Measurements from ENCODE around the gene HSP90AA1. TPM values are rescaled to one million over a fixed set of nuclear protein-coding genes. Genes with fewer than 3 reads are reported as not detected.

The HSP90AA1 gene
- total RNA-seq, 2 donors from 2014 or later = 357 to 1,349 TPM

DNA sequence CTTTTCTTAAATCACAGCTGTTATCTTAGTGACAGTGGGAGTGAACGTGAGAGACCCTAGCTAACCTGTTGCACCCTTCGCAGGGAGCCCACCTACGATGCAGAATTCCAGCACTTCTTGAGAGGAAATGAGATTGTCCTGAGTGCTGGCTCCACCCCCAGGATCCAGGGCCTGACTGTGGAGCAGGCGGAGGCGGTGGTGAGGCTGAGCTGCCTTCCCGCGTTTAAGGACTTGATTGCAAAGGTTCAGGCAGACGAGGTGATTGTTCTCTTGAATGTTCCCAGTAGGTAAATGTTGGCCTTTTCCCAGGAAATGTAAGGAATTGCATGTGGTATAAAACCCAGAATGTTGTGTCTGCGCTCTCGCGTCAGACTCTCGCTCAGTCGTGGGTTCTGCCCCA, 46.7 kb downstream of the HSP90AA1 start:
- Histone ChIP-seq H3K27ac (no peak overlapping the region), H3K27me3 (no peaks in the 10 kb centered on the region), H3K4me1 (no peaks in the 10 kb centered on the region), H3K4me3 (no peak overlapping the region), H3K9ac (ENCODE audit: low read depth in 2 of 2, low read length in 2 of 2) (no peak overlapping the region), H3K36me3 (peaks cover 61% of the 10 kb centered on the region), H3K9me3 (no peaks in the 10 kb centered on the region)
- TF ChIP-seq, protein P1, sequence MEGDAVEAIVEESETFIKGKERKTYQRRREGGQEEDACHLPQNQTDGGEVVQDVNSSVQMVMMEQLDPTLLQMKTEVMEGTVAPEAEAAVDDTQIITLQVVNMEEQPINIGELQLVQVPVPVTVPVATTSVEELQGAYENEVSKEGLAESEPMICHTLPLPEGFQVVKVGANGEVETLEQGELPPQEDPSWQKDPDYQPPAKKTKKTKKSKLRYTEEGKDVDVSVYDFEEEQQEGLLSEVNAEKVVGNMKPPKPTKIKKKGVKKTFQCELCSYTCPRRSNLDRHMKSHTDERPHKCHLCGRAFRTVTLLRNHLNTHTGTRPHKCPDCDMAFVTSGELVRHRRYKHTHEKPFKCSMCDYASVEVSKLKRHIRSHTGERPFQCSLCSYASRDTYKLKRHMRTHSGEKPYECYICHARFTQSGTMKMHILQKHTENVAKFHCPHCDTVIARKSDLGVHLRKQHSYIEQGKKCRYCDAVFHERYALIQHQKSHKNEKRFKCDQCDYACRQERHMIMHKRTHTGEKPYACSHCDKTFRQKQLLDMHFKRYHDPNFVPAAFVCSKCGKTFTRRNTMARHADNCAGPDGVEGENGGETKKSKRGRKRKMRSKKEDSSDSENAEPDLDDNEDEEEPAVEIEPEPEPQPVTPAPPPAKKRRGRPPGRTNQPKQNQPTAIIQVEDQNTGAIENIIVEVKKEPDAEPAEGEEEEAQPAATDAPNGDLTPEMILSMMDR (IDR thresholded peaks at IDR 0.05) = no peak
- DNase-seq = no peak
- intact Hi-C loops (cut with DNase I) = no loop called here

DNA sequence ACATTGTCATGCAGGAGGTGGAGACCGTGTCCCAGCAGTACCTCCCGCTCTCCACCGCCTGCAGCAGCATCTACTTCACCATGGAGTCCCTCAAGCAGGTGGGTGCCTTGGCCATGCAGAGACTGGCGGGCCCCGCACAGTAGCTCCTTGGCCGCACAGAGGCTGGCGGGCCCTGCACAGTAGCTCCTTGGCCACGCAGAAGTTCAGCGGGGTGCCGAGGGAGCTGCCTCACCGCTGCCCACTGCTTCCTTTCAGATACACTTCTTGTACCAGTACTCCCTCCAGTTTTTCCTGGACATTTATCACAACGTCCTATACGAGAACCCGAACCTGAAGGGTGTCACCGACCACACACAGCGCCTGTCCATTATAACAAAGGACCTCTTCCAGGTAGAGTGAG, 47.7 kb downstream of the HSP90AA1 start:
- Histone ChIP-seq H3K9me3 (no peaks in the 10 kb centered on the region), H3K4me1 (no peaks in the 10 kb centered on the region), H3K27me3 (no peaks in the 10 kb centered on the region), H3K27ac (no peak overlapping the region), H3K36me3 (peaks cover 59% of the 10 kb centered on the region), H3K4me3 (no peak overlapping the region), H3K9ac (ENCODE audit: low read depth in 2 of 2, low read length in 2 of 2) (no peak overlapping the region)
- TF ChIP-seq, protein P1 (IDR thresholded peaks at IDR 0.05) = no peak
- intact Hi-C loops (cut with DNase I) = no loop called here
- no peak for DNase-seq

DNA sequence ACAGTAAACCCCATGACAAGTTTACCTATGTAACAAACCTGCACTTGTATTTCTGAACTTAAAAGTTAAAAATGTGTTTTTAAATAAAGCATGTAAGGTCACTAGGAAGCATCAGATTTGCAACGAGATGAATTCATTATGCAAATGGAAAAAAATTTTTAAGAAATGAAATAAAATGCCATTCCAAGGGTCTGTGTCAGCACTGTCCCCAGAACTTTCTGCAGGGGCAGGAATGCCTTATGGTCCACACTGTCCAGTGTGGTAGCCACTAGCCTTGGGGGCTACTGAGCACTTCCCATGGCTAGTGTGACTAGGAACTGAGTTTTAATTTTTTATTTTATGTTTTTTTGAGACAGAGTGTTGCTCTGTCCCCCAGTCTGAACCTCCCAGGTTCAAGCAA, 49.2 kb downstream of the HSP90AA1 start:
- H3K9me3 ChIP-seq = no peaks in the 10 kb centered on the region
- peaks cover 65% of the 10 kb centered on the region for H3K36me3 ChIP-seq
- H3K4me3 ChIP-seq = no peak overlapping the region
- no peaks in the 10 kb centered on the region for H3K4me1 ChIP-seq
- H3K27me3 ChIP-seq = no peaks in the 10 kb centered on the region
- H3K9ac ChIP-seq (ENCODE audit: low read depth in 2 of 2, low read length in 2 of 2) = no peak overlapping the region
- no peak for DNase-seq
- no peak overlapping the region for H3K27ac ChIP-seq
- TF ChIP-seq, protein P1 (IDR thresholded peaks at IDR 0.05) = no peak
- intact Hi-C loops (cut with DNase I) = no loop called here

DNA sequence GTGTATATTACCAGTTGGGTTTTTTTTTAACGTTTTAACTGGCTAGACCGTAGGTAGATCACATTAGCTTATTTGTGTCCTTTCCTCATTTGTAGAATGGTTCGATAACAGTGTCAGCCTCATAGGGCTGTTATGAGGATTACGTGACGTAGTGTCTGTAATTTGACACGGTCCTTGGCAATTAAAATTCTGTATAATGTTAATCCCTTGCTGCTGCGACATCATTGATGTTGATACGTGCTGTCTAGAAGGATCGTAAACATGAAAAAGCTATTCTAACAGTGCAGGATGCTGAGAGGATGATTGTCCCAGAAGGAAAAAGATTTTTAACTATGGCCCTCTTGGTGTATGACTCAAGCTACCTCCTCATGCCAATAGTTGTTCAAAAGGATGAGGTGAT, 50.9 kb downstream of the HSP90AA1 start:
- H3K4me3 ChIP-seq = no peak overlapping the region
- no peak overlapping the region for H3K9ac ChIP-seq (ENCODE audit: low read depth in 2 of 2, low read length in 2 of 2)
- DNase-seq = no peak
- TF ChIP-seq, protein P1 (IDR thresholded peaks at IDR 0.05) = no peak
- no peak overlapping the region for H3K27ac ChIP-seq
- H3K4me1 ChIP-seq = no peaks in the 10 kb centered on the region
- peaks cover 55% of the 10 kb centered on the region for H3K36me3 ChIP-seq
- H3K27me3 ChIP-seq = no peaks in the 10 kb centered on the region
- H3K9me3 ChIP-seq = no peaks in the 10 kb centered on the region
- intact Hi-C loops (cut with DNase I) = no loop called here

DNA sequence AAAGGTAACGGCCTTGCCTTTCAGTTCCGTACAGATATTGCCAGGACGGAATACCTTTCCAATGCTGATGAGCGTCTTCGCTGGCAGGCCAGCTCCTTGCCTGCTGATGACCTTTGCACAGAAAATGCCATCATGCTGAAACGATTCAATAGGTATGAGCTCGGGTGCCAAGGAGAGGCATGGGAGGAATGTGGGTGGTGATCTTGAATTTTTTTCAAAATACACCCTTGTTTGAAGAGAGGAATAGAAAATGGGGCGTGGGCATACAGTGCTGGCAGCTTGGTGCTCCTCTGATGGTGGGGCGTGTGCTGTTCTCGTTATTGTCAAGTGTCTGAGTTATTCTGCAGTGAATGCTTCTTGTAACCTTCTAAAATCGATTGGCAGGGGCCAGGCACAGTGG, 52.5 kb downstream of the HSP90AA1 start:
- TF ChIP-seq, protein P1 (IDR thresholded peaks at IDR 0.05) = no peak
- no peak overlapping the region for H3K27ac ChIP-seq
- H3K9me3 ChIP-seq = no peaks in the 10 kb centered on the region
- no peaks in the 10 kb centered on the region for H3K27me3 ChIP-seq
- no peak for DNase-seq
- peaks cover 44% of the 10 kb centered on the region for H3K36me3 ChIP-seq
- no peak overlapping the region for H3K4me3 ChIP-seq
- no peaks in the 10 kb centered on the region for H3K4me1 ChIP-seq
- H3K9ac ChIP-seq (ENCODE audit: low read depth in 2 of 2, low read length in 2 of 2) = no peak overlapping the region
- intact Hi-C loops (cut with DNase I) = no loop called here

DNA sequence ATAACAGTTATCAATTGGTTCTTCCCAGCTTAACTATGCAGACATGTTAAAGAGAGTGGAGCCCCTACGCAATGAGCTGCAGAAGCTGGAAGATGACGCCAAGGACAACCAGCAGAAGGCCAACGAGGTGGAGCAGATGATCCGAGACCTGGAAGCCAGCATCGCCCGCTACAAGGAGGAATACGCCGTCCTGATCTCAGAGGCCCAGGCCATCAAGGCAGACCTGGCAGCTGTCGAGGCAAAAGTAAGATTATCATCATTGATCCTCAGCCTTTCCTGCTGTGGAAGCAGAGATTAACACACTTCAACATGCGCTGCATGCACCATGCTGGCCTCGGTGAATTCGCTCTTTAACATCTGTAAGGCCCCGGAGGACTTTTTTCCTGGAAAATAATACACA, 53.6 kb downstream of the HSP90AA1 start:
- H3K9me3 ChIP-seq = no peaks in the 10 kb centered on the region
- no peak overlapping the region for H3K27ac ChIP-seq
- H3K36me3 ChIP-seq = peaks cover 33% of the 10 kb centered on the region
- no peaks in the 10 kb centered on the region for H3K4me1 ChIP-seq
- TF ChIP-seq, protein P1 (IDR thresholded peaks at IDR 0.05) = no peak
- DNase-seq = no peak
- no peak overlapping the region for H3K4me3 ChIP-seq
- H3K27me3 ChIP-seq = no peaks in the 10 kb centered on the region
- H3K9ac ChIP-seq (ENCODE audit: low read depth in 2 of 2, low read length in 2 of 2) = no peak overlapping the region
- intact Hi-C loops (cut with DNase I) = no loop called here
